LNCAP (cell line): ENCODE measurements around the gene MLLT6.

ENCODE experiments used
- CTCF ChIP-seq: fragments of 450-650 bp; IDR thresholded peaks from 2 replicates; pipeline ENCODE4 v1.5.1; 2017; ENCODE audit warnings: mild to moderate bottlenecking

Gene MLLT6

GRCh38 chr17:38719943-38720641 is 15.0 kb downstream of the MLLT6 start:
- TF ChIP-seq CTCF: no peak

DNA sequence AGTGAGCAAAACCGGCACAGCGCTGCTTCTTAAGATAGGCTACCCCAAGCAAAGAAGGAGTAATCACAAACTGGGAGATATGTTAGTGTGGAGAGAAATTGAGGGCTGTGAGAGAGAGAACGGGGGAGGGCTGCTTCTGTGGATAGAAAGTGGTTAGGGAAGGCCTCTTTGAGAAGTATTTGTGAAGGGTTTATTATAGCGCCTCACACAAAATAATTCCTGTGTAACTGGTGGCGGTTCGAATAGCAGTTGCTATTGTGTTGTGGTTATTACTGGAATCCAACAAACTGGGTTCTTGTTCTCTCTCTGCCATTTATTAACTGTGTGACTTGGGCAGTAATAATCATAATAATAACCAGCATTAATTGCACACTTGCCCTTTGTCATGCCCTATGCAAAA is 15.9 kb downstream of the MLLT6 start:
- no peak for TF ChIP-seq CTCF

DNA sequence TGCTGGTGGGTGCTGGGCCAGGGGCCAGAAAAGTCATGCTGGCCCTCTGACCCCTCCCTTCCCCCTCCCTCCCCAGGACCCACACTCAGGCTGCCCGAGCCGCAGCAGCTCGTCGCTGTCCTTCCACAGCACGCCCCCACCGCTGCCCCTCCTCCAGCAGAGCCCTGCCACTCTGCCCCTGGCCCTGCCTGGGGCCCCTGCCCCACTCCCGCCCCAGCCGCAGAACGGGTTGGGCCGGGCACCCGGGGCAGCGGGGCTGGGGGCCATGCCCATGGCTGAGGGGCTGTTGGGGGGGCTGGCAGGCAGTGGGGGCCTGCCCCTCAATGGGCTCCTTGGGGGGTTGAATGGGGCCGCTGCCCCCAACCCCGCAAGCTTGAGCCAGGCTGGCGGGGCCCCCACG is 16.7 kb downstream of the MLLT6 start:
- TF ChIP-seq CTCF: no peak

- TF ChIP-seq CTCF: no peak
Measured at GRCh38 chr17:38724337-38724988, 19.4 kb downstream of the MLLT6 start.

- no peak for TF ChIP-seq CTCF
Measured at GRCh38 chr17:38725066-38725465, 20.0 kb downstream of the MLLT6 start.

GRCh38 chr17:38727736-38728135 is 22.7 kb downstream of the MLLT6 start:
- TF ChIP-seq CTCF: no peak

DNA sequence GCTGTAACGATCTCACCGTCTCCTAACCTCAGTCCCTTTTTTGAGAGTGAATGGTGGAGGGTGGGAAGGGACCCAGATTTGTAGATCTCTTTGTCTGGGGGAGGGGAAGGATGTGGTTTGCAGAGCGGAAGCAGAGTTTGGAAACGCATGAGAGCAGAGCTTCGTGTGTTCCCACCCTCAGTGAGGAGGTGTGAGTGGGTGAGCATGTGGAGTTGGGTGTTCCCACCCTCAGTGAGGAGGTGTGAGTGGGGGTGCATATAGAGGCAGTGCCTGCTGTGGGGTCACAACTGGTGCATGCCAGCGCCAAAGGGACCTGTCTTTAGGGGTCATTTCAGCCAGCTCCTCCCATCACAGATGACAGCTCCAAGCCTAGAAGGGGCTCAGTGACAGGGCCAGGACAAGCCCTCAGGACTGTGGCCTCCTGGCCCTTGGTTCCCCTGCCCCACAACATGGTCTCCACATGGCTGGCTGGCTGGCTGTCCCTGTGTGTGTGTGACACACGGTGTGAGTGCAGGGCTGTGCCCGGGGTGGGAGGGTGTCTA is 23.3 kb downstream of the MLLT6 start:
- no peak for TF ChIP-seq CTCF
